Ectodermal cell (in vitro differentiated cells): ENCODE data around the gene SLC3A2.

Experiments used
- H3K27ac ChIP-seq: 2 replicates; pipeline ENCODE4 v1.7.0; 2013; ENCODE audit warnings: mild to moderate bottlenecking, low read depth, low read length; ENCODE audit not compliant: insufficient read depth, poor library complexity, severe bottlenecking
- H3K27me3 ChIP-seq: 2 replicates; pipeline ENCODE4 v1.7.0; 2013; ENCODE audit warnings: mild to moderate bottlenecking, low read length; ENCODE audit not compliant: insufficient read depth, control insufficient read depth, poor library complexity, severe bottlenecking
- H3K36me3 ChIP-seq: one replicate; pipeline ENCODE4 v1.7.0; 2013; ENCODE audit warnings: low read length; ENCODE audit not compliant: control insufficient read depth, insufficient read depth
- H3K4me1 ChIP-seq: one replicate; pipeline ENCODE4 v1.7.0; 2013; ENCODE audit warnings: low read length; ENCODE audit not compliant: control insufficient read depth, insufficient read depth
- H3K4me3 ChIP-seq: 2 replicates; pipeline ENCODE4 v1.7.0; 2013; ENCODE audit warnings: low read depth, low read length, control low read depth; ENCODE audit not compliant: insufficient read depth
- H3K9me3 ChIP-seq: 2 replicates; pipeline ENCODE4 v1.7.0; 2013; ENCODE audit warnings: mild to moderate bottlenecking, low read length, moderate library complexity; ENCODE audit not compliant: control insufficient read depth
- WGBS, 2 experiments: methylation state at CpG; one replicate each; pipeline ENCODE4 v1.1.7; 2013; ENCODE audit warnings: missing lambda C conversion rate in 2 of 2; 5-methylcytosine and 5-hydroxymethylcytosine counted together

SLC3A2 gene

GRCh38 chr11:62911137-62912130 is 30.7 kb downstream of the SLC3A2 start:
- H3K27me3 ChIP-seq = no peaks in the 10 kb centered on the region
- no peak overlapping the region for H3K4me3 ChIP-seq
- WGBS, 2 experiments = 93 to 95% methylated on average over 14 of the region's 14 CpGs
- no peaks in the 10 kb centered on the region for H3K36me3 ChIP-seq
- H3K4me1 ChIP-seq = no peaks in the 10 kb centered on the region
- H3K27ac ChIP-seq = no peak overlapping the region
- H3K9me3 ChIP-seq = no peaks in the 10 kb centered on the region

GRCh38 chr11:62912268-62912667 is 31.6 kb downstream of the SLC3A2 start:
- H3K4me1 ChIP-seq = no peaks in the 10 kb centered on the region
- H3K9me3 ChIP-seq = no peaks in the 10 kb centered on the region
- no peaks in the 10 kb centered on the region for H3K27me3 ChIP-seq
- no peak overlapping the region for H3K27ac ChIP-seq
- H3K36me3 ChIP-seq = no peaks in the 10 kb centered on the region
- WGBS, 2 experiments = 82 to 97% methylated on average over 3 of the region's 3 CpGs
- H3K4me3 ChIP-seq = no peak overlapping the region

DNA sequence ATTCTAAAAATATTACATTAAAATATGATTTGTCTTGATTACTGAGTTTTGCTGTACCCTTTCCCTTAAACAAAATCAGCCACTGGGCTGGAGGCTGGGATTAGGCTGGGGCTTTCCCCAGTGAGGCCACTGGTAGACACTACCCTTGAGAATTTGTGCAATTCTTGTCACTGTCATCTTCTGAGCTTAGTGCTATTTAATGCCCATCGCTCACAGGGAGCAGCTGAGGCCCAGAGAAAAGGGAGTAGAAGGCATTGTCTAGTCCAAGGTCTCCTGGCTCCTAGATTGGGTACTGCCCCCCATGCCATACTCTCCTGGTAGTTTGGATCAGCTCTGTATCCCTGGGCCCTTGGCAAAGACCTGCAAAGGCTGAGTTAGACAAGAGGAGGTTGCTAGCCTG is 33.7 kb downstream of the SLC3A2 start:
- Histone ChIP-seq H3K4me1 (no peaks in the 10 kb centered on the region), H3K9me3 (no peaks in the 10 kb centered on the region), H3K36me3 (no peaks in the 10 kb centered on the region), H3K27me3 (no peaks in the 10 kb centered on the region), H3K4me3 (no peak overlapping the region), H3K27ac (no peak overlapping the region)
- WGBS, 2 experiments = 97 to 100% methylated on average over 1 of the region's 1 CpG

DNA sequence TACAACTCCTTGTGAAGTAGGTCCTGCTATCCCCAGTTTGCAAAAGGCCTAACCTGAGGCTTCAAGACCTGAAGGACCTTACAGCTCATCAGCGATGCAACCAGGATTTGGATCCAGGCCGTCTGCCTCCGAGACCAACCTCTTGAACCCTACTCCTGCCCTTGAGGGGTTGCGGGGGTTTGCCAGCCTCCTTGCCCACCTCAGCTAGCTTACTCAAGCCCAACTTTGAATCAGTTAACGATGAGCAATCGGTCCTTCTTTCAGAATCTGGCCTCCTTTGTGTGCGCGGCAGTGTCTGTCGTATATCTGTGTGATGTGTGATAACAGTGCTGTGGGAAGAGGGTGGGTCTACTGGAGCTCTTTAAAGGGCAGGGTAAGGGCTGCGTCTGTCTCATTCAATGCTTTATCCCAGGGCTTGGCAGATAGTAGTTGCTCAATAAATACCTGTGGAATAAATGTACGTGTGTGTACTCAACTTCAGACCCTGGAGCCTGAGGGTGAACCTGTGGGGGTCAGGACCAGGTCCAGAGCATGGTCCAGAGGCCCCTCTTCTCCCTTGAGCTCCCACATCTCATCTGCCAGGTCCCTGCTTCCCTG is 37.3 kb downstream of the SLC3A2 start:
- Histone ChIP-seq H3K9me3 (no peaks in the 10 kb centered on the region), H3K27me3 (peaks cover 9% of the 10 kb centered on the region)
- WGBS, 2 experiments = 96% methylated on average over 11 of the region's 11 CpGs

DNA sequence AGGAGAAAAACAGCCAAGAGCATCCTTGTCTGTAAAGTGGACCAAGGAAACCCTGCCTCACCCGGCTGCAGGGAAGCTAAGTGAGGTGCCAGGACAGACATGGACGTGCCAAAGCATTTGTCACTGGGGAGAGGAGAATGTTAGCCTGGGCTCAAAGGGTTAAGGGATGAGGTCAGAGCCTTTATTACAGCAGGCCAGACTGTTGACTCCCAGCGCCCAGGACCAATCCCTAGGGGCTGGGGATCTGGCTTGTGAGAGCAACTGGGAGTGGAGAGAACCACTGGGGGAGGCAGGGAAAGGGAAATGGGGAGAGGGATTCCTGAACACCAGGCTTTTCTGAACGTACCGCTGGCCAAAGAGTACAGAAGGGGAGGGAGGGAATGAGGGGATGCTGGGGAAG is 37.8 kb downstream of the SLC3A2 start:
- Histone ChIP-seq H3K36me3 (no peaks in the 10 kb centered on the region), H3K4me1 (peaks cover 18% of the 10 kb centered on the region), H3K27me3 (peaks cover 14% of the 10 kb centered on the region), H3K9me3 (no peaks in the 10 kb centered on the region), H3K27ac (no peak overlapping the region), H3K4me3 (no peak overlapping the region)
- 49 to 51% methylated on average over 5 of the region's 5 CpGs for WGBS, 2 experiments

More for the DNA sequence above, 37.3 kb downstream of the SLC3A2 start:
- peaks cover 18% of the 10 kb centered on the region for H3K4me1 ChIP-seq
- H3K36me3 ChIP-seq = no peaks in the 10 kb centered on the region
- no peak overlapping the region for H3K27ac ChIP-seq
- H3K4me3 ChIP-seq = no peak overlapping the region

DNA sequence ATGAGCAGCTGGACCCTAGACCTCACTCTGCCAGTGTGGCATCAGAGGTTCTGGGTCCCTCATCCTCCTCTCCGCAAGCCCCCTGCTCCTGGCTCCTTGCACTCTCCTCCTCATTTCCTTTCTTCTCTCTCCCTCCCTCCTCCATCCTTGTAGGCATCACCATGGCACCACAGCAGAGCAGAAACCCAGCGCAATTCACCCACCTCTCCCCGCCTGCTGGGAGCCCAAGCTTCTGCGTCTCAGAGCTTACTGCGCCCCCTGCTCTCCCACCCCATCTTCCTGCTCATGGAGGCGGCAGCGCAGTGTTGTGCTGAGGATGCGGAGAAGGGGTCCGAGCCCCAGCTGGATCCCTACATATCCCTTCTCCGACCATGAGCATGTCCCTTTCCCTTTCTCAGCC is 38.8 kb downstream of the SLC3A2 start:
- no peak overlapping the region for H3K4me3 ChIP-seq
- no peaks in the 10 kb centered on the region for H3K9me3 ChIP-seq
- H3K27me3 ChIP-seq = peaks cover 24% of the 10 kb centered on the region
- 79 to 80% methylated on average over 10 of the region's 10 CpGs for WGBS, 2 experiments
- no peaks in the 10 kb centered on the region for H3K36me3 ChIP-seq
- H3K4me1 ChIP-seq = peaks cover 18% of the 10 kb centered on the region
- no peak overlapping the region for H3K27ac ChIP-seq

GRCh38 chr11:62919898-62920640 is 39.4 kb downstream of the SLC3A2 start:
- Histone ChIP-seq H3K9me3 (no peaks in the 10 kb centered on the region), H3K4me1 (peaks cover 18% of the 10 kb centered on the region), H3K36me3 (no peaks in the 10 kb centered on the region), H3K27ac (no peak overlapping the region), H3K4me3 (no peak overlapping the region), H3K27me3 (peaks cover 30% of the 10 kb centered on the region)
- WGBS, 2 experiments = 87 to 89% methylated on average over 11 of the region's 11 CpGs

- no peaks in the 10 kb centered on the region for H3K36me3 ChIP-seq
- no peak within 1 kb of the TSS for H3K4me3 ChIP-seq
- WGBS, 2 experiments = 50 to 51% methylated on average over 9 of the region's 9 CpGs
- no peaks in the 10 kb centered on the region for H3K9me3 ChIP-seq
- no peak within 1 kb of the TSS for H3K27ac ChIP-seq
- H3K4me1 ChIP-seq = peaks cover 23% of the 10 kb centered on the region
- peaks cover 41% of the 10 kb centered on the region for H3K27me3 ChIP-seq
Measured at GRCh38 chr11:62921201-62921572, 40.5 kb downstream of the SLC3A2 start, which contains the start of gene CHRM1. TSS of gene CHRM1 (minus strand) at chr11:62921363. CDS start at chr11:62911100, 10,263 bp downstream.

DNA sequence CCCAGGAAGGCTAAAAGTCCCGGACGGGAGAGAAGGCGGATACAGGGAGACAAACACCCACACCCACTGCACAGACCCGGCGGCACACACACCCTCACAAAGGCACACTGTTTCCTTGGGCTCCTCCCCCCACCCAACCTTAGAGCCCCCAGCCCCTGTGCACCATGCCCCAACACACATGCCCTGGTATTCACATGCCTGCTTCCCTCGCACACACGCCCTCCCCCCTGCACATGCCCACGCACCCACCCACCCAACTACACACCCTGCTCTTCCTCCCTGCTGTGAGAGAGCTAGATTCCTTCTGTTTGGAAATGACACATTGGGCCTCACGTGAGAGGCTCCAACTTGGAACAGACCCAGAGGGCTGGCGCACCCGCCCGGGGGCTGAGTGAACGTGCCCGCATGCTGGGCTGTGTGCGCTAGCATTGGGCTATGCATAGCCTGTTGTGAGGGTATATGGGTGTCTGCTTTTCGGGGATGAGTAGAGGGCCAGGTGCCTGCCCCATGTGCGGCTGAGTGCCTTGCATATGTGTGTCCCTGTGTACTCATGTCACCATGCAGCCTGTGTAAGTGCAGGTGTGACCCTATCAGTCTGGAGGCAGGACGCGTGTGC is 41.0 kb downstream of the SLC3A2 start:
- no peak overlapping the region for H3K4me3 ChIP-seq
- no peak overlapping the region for H3K27ac ChIP-seq
- no peaks in the 10 kb centered on the region for H3K36me3 ChIP-seq
- H3K4me1 ChIP-seq = peaks cover 23% of the 10 kb centered on the region
- H3K9me3 ChIP-seq = no peaks in the 10 kb centered on the region
- peaks cover 46% of the 10 kb centered on the region for H3K27me3 ChIP-seq
- 80 to 81% methylated on average over 19 of the region's 19 CpGs for WGBS, 2 experiments
